Hepatocyte (in vitro differentiated cells): ENCODE data around the gene FAM227B. TPM values are rescaled to one million over a fixed set of nuclear protein-coding genes. Genes with fewer than 3 reads are reported as not detected.

Experiments
- DNase-seq: peaks from one replicate; pipeline ENCODE4 v3.0.0-alpha.2; 2016; ENCODE audit warnings: low spot score
- H2AFZ ChIP-seq: fragments of 200-600 bp; sonication (generic); 2 replicates; pipeline ENCODE4 v1.6.0; 2016; ENCODE audit warnings: antibody characterized with exemption, mild to moderate bottlenecking
- H3K27ac ChIP-seq: fragments of 200-600 bp; sonication (generic); 2 replicates; pipeline ENCODE4 v1.5.1; 2016; ENCODE audit warnings: mild to moderate bottlenecking
- H3K27me3 ChIP-seq: fragments of 200-600 bp; sonication (generic); 2 replicates; pipeline ENCODE4 v1.6.1; 2016
- H3K36me3 ChIP-seq: fragments of 200-600 bp; sonication (generic); replicated peaks from 2 replicates; pipeline ENCODE4 v1.5.1; 2016; ENCODE audit warnings: low read depth; ENCODE audit not compliant: insufficient read depth
- H3K4me1 ChIP-seq: fragments of 200-600 bp; sonication (generic); 2 replicates; pipeline ENCODE4 v1.5.1; 2016; ENCODE audit warnings: mild to moderate bottlenecking, moderate library complexity; ENCODE audit not compliant: insufficient read depth
- H3K4me2 ChIP-seq: fragments of 200-600 bp; sonication (generic); 2 replicates; pipeline ENCODE4 v1.6.0; 2016
- H3K4me3 ChIP-seq: fragments of 200-600 bp; sonication (generic); 2 replicates; pipeline ENCODE4 v1.5.1; 2016; ENCODE audit warnings: mild to moderate bottlenecking
- H3K79me2 ChIP-seq: fragments of 200-600 bp; sonication (generic); 2 replicates; pipeline ENCODE4 v1.6.0; 2017; ENCODE audit warnings: mild to moderate bottlenecking
- H3K9me2 ChIP-seq: fragments of 200-600 bp; sonication (generic); replicated peaks from 2 replicates; pipeline ENCODE4 v1.6.0; 2017; ENCODE audit warnings: mild to moderate bottlenecking; ENCODE audit not compliant: insufficient read depth
- H3K9me3 ChIP-seq: fragments of 200-600 bp; sonication (generic); 2 replicates; pipeline ENCODE4 v1.5.1; 2016; ENCODE audit warnings: low read depth, mild to moderate bottlenecking
- H4K20me1 ChIP-seq: fragments of 200-600 bp; sonication (generic); 2 replicates; pipeline ENCODE4 v1.6.0; 2016; ENCODE audit warnings: mild to moderate bottlenecking; ENCODE audit not compliant: insufficient read depth, poor library complexity, severe bottlenecking
- CTCF ChIP-seq: fragments of 200-600 bp; sonication (generic); IDR thresholded peaks from 2 replicates; pipeline ENCODE4 v1.5.1; 2016; ENCODE audit warnings: antibody characterized with exemption, mild to moderate bottlenecking; ENCODE audit not compliant: poor library complexity
- EZH2 ChIP-seq: fragments of 200-600 bp; sonication (generic); IDR thresholded peaks from 2 replicates; pipeline ENCODE4 v1.6.1; 2016; ENCODE audit warnings: antibody characterized with exemption, mild to moderate bottlenecking, borderline replicate concordance
- EZH2phosphoT487 ChIP-seq: fragments of 200-600 bp; sonication (generic); IDR thresholded peaks from one replicate; pipeline ENCODE4 v1.6.1; 2018; ENCODE audit warnings: antibody characterized with exemption, mild to moderate bottlenecking, low read depth, moderate library complexity; ENCODE audit not compliant: unreplicated experiment, severe bottlenecking
- WGBS: methylation state at CpG from one replicate; pipeline ENCODE4 v1.1.6; 2016; ENCODE audit warnings: low lambda C conversion rate; ENCODE audit errors: missing lambda C conversion rate; 5-methylcytosine and 5-hydroxymethylcytosine counted together
- polyA plus RNA-seq: library from polyadenylated mRNA; unstranded; fragments of >200 nt; fragmentation: Nextera tagmentation; extraction: Ambion mirVana; gene quantifications from 2 replicates; pipeline ENCODE4 v1.2.1, GENCODE V29; 2016
- total RNA-seq: library from RNA; depleted of rRNA; stranded (reverse); fragments of >200 nt; gene quantifications from 2 replicates; pipeline ENCODE4 v1.2.3, GENCODE V29; 2014

Gene FAM227B
- total and polyA plus RNA-seq, 2 experiments from 2014 or later: 4.5 to 9.2 TPM

- Histone ChIP-seq H3K79me2 (no peaks in the 10 kb centered on the region), H2AFZ (peak within 1 kb of the TSS; percentile 9), H3K27ac (peak within 1 kb of the TSS; percentile 47)
Observed at GRCh38 chr15:49423021-49423420, 197.6 kb downstream of the FAM227B start, which contains the start of gene FGF7. Gene FGF7, plus strand, starts transcription at chr15:49423242. Its CDS starts 1,056 bp downstream, at chr15:49424298.

DNA sequence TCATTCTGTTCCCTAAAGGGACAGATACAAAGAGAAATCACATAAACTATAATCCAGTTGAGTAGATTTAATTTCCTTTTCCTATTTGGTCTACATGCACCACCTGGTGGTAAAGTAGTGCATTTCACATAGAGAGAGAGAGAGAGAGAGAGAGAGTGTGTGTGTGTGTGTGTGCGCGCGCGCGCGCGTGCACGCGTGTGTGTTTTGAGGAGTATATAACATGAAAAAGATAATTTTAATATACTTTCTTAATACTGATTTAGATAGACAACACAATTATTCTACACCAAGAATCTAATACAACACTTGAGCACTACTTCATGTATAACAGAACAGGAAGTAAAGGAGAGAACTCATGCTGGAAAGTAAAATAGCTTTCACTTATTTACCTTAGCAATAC is 198.6 kb downstream of the FAM227B start:
- no peak overlapping the region for H3K27ac ChIP-seq
- TF ChIP-seq EZH2 (no peak), CTCF (peak; percentile 81)
- no peaks in the 10 kb centered on the region for H4K20me1 ChIP-seq
- H3K27me3 ChIP-seq: no peaks in the 10 kb centered on the region
- H3K9me3 ChIP-seq: no peaks in the 10 kb centered on the region
- H3K36me3 ChIP-seq: no peaks in the 10 kb centered on the region
- no peaks in the 10 kb centered on the region for H3K9me2 ChIP-seq
- 29% methylated on average over 9 of the region's 9 CpGs for WGBS
- peak; percentile 64 for DNase-seq
- peaks cover 7% of the 10 kb centered on the region for H3K4me1 ChIP-seq
- peak overlapping the region; percentile 10 for H2AFZ ChIP-seq
- peak overlapping the region; percentile 57 for H3K4me2 ChIP-seq
- no peak overlapping the region for H3K4me3 ChIP-seq
- no peaks in the 10 kb centered on the region for H3K79me2 ChIP-seq

More at GRCh38 chr15:49423021-49423420, 197.6 kb downstream of the FAM227B start, which contains the start of gene FGF7:
- TF ChIP-seq EZH2: no peak
- peak; percentile 39 for TF ChIP-seq CTCF
- TF ChIP-seq EZH2phosphoT487: no peak
- H3K4me1 ChIP-seq: peaks cover 7% of the 10 kb centered on the region
- no peaks in the 10 kb centered on the region for H3K36me3 ChIP-seq
- peak within 1 kb of the TSS; percentile 57 for H3K4me2 ChIP-seq
- no peaks in the 10 kb centered on the region for H3K27me3 ChIP-seq
- no peaks in the 10 kb centered on the region for H3K9me3 ChIP-seq
- H4K20me1 ChIP-seq: no peaks in the 10 kb centered on the region
- WGBS: 51% methylated on average over 4 of the region's 4 CpGs
- peak within 1 kb of the TSS; percentile 8 for H3K4me3 ChIP-seq
- no peaks in the 10 kb centered on the region for H3K9me2 ChIP-seq
- peak; percentile 10 for DNase-seq

GRCh38 chr15:49418811-49419210 is 201.8 kb downstream of the FAM227B start:
- H3K4me3 ChIP-seq: no peak overlapping the region
- H2AFZ ChIP-seq: no peak overlapping the region
- H3K27ac ChIP-seq: no peak overlapping the region
- peaks cover 7% of the 10 kb centered on the region for H3K4me1 ChIP-seq
- H3K9me3 ChIP-seq: no peaks in the 10 kb centered on the region
- H3K9me2 ChIP-seq: no peaks in the 10 kb centered on the region
- no peak for DNase-seq
- no peak overlapping the region for H3K4me2 ChIP-seq
- H4K20me1 ChIP-seq: no peaks in the 10 kb centered on the region
- no peaks in the 10 kb centered on the region for H3K36me3 ChIP-seq
- WGBS: 97% methylated on average over 1 of the region's 1 CpG
- no peaks in the 10 kb centered on the region for H3K27me3 ChIP-seq
- H3K79me2 ChIP-seq: no peaks in the 10 kb centered on the region
- TF ChIP-seq EZH2 (no peak), EZH2phosphoT487 (no peak), CTCF (no peak)

DNA sequence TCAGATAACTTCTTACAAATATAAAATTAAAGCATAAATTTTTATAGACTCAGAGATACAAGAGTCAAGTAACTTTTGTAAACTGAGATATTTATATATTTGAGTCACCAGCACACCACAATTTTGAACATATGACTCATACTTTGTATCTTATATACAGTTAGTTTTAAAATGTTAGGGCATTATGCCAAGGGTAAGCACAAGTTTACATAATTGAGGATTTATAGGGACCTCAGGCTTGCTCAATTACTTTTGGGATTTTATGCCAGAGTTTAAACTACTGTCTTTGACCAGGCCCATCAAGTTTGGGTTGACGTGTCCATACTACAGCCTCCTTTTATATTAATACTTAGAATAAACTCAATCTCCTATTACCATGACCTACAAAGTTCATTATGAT is 205.0 kb downstream of the FAM227B start:
- H4K20me1 ChIP-seq: no peaks in the 10 kb centered on the region
- H3K9me2 ChIP-seq: no peaks in the 10 kb centered on the region
- no peaks in the 10 kb centered on the region for H3K79me2 ChIP-seq
- peak overlapping the region; percentile 28 for H3K27ac ChIP-seq
- no peak overlapping the region for H2AFZ ChIP-seq
- DNase-seq: no peak
- TF ChIP-seq EZH2: no peak
- TF ChIP-seq EZH2phosphoT487: no peak
- no peak for TF ChIP-seq CTCF
- no peaks in the 10 kb centered on the region for H3K36me3 ChIP-seq
- H3K4me1 ChIP-seq: no peaks in the 10 kb centered on the region
- H3K4me3 ChIP-seq: no peak overlapping the region
- 54% methylated on average over 1 of the region's 1 CpG for WGBS
- H3K9me3 ChIP-seq: no peaks in the 10 kb centered on the region
- no peak overlapping the region for H3K4me2 ChIP-seq
- no peaks in the 10 kb centered on the region for H3K27me3 ChIP-seq
